EH (cell line): Measurements from ENCODE around the gene DIS3L.
"Not testable (repeated sequence)": the region's sequence is repeated elsewhere in the genome, so short reads cannot be mapped to it uniquely, and the experiment has no call there.

Experiments
- DNase-seq: peaks from one replicate; pipeline ENCODE4 v3.0.0-alpha.2; 2015; ENCODE audit warnings: low read depth

Gene DIS3L

GRCh38 chr15:66278056-66278455 is 15.3 kb upstream of the DIS3L start:
- DNase-seq, result no peak

- no peak for DNase-seq
These were observed 14.7 kb upstream of the DIS3L start for GRCh38 chr15:66278671-66279070.

- DNase-seq, result no peak
These were observed 9.1 kb upstream of the DIS3L start for GRCh38 chr15:66284271-66284670.

GRCh38 chr15:66285533-66286280 is 7.7 kb upstream of the DIS3L start:
- DNase-seq, result no peak

GRCh38 chr15:66287461-66288057 is 5.8 kb upstream of the DIS3L start:
- peak; percentile 48 for DNase-seq

GRCh38 chr15:66288093-66288492 is 5.3 kb upstream of the DIS3L start:
- DNase-seq, result no peak

- DNase-seq, result peak; percentile 20
These were observed 4.7 kb upstream of the DIS3L start for GRCh38 chr15:66288551-66289185.

GRCh38 chr15:66290007-66290406 is 3.4 kb upstream of the DIS3L start:
- no peak for DNase-seq

- no peak for DNase-seq
These were observed 2.9 kb upstream of the DIS3L start for GRCh38 chr15:66290518-66290917.

GRCh38 chr15:66291816-66292570 is 1.4 kb upstream of the DIS3L start:
- DNase-seq, result peak; percentile 52

- no peak for DNase-seq
These were observed 573 bp upstream of the DIS3L start for GRCh38 chr15:66292571-66293418.

- DNase-seq, result peak; percentile 85
These were observed 976 bp downstream of the DIS3L start for GRCh38 chr15:66294157-66294931.

GRCh38 chr15:66294932-66295235 is 1.5 kb downstream of the DIS3L start:
- peak; percentile 54 for DNase-seq

GRCh38 chr15:66296186-66296585 is 2.8 kb downstream of the DIS3L start:
- DNase-seq, result no peak

GRCh38 chr15:66298803-66299251 is 5.5 kb downstream of the DIS3L start:
- no peak for DNase-seq

GRCh38 chr15:66302489-66303278 is 9.3 kb downstream of the DIS3L start:
- DNase-seq, result no peak

GRCh38 chr15:66304425-66304824 is 11.1 kb downstream of the DIS3L start:
- DNase-seq, result not testable (repeated sequence)

GRCh38 chr15:66306381-66306780 is 13.0 kb downstream of the DIS3L start:
- DNase-seq, result no peak

GRCh38 chr15:66308531-66308930 is 15.2 kb downstream of the DIS3L start:
- DNase-seq, result no peak

- DNase-seq, result no peak
These were observed 16.5 kb downstream of the DIS3L start for GRCh38 chr15:66309828-66310227.
